ENCODE data around the gene ABCC8.
A peak's percentile ranks its signal among the peaks of the same experiment; 100 is the strongest.

Gene ABCC8

GRCh38 chr11:17478070-17478469 is 1.4 kb upstream of the ABCC8 start:
- Histone ChIP-seq H3K4me1 (ENCODE audit: control insufficient read depth, insufficient read depth, low read length) (no peaks in the 10 kb centered on the region), H3K36me3 (ENCODE audit: control insufficient read depth, insufficient read depth, low read length) (no peaks in the 10 kb centered on the region), H3K9ac (ENCODE audit: low read length) (no peak overlapping the region), H3K27me3 (ENCODE audit: control insufficient read depth, insufficient read depth, low read length) (peaks cover 15% of the 10 kb centered on the region), H3K4me3 (ENCODE audit: low read length) (no peak overlapping the region), H3K27ac (ENCODE audit: low read depth, low read length) (no peak overlapping the region)

DNA sequence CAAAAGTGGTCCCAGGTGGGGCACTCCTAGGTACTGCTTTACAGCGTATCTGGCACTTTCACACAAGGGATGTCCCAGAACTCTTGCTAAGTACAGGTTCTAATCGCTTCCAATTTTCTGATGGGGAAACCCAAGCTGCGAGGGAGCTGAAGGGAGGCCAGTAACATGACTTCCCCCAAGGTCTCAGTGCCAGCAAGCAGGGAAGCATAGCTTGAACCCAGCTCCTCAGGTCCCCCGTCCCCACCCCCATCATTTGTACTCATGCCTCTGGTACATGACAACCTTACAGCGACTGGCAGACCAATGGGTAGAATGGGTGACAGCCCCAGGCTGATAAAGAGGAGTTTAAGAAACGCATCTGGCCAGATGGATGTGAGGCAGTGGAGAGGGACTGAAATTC is 716 bp upstream of the ABCC8 start:
- peaks cover 15% of the 10 kb centered on the region for H3K27me3 ChIP-seq (ENCODE audit: control insufficient read depth, insufficient read depth, low read length)
- no peaks in the 10 kb centered on the region for H3K36me3 ChIP-seq (ENCODE audit: control insufficient read depth, insufficient read depth, low read length)
- H3K4me1 ChIP-seq (ENCODE audit: control insufficient read depth, insufficient read depth, low read length) = no peaks in the 10 kb centered on the region
- H3K4me3 ChIP-seq (ENCODE audit: low read length) = no peak overlapping the region
- H3K27ac ChIP-seq (ENCODE audit: low read depth, low read length) = no peak overlapping the region
- no peak overlapping the region for H3K9ac ChIP-seq (ENCODE audit: low read length)

DNA sequence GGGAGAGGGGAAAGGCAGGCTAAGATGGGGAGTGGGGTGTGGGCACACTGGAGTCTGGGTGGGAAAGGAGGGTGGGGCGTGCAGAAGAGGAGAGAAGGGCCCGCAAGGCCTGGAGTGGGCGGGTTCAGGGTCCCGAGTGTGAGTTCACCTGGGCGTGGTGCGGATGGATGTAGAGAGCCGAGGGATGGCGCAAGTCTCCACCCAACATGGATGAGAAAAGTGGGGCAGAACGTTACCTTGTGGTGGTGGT is 364 bp upstream of the ABCC8 start:
- Histone ChIP-seq H3K9ac (ENCODE audit: low read length) (no peak overlapping the region), H3K36me3 (ENCODE audit: control insufficient read depth, insufficient read depth, low read length) (no peaks in the 10 kb centered on the region), H3K4me1 (ENCODE audit: control insufficient read depth, insufficient read depth, low read length) (no peaks in the 10 kb centered on the region), H3K27ac (ENCODE audit: low read depth, low read length) (no peak overlapping the region), H3K27me3 (ENCODE audit: control insufficient read depth, insufficient read depth, low read length) (peaks cover 15% of the 10 kb centered on the region), H3K4me3 (ENCODE audit: low read length) (no peak overlapping the region)

GRCh38 chr11:17475666-17476316 is 854 bp downstream of the ABCC8 start:
- peak overlapping the region; percentile 22 for H3K4me3 ChIP-seq (ENCODE audit: low read length)
- H3K27ac ChIP-seq (ENCODE audit: low read depth, low read length) = no peak overlapping the region
- no peaks in the 10 kb centered on the region for H3K4me1 ChIP-seq (ENCODE audit: control insufficient read depth, insufficient read depth, low read length)
- H3K27me3 ChIP-seq (ENCODE audit: control insufficient read depth, insufficient read depth, low read length) = peaks cover 15% of the 10 kb centered on the region
- H3K9ac ChIP-seq (ENCODE audit: low read length) = no peak overlapping the region
- no peaks in the 10 kb centered on the region for H3K36me3 ChIP-seq (ENCODE audit: control insufficient read depth, insufficient read depth, low read length)

DNA sequence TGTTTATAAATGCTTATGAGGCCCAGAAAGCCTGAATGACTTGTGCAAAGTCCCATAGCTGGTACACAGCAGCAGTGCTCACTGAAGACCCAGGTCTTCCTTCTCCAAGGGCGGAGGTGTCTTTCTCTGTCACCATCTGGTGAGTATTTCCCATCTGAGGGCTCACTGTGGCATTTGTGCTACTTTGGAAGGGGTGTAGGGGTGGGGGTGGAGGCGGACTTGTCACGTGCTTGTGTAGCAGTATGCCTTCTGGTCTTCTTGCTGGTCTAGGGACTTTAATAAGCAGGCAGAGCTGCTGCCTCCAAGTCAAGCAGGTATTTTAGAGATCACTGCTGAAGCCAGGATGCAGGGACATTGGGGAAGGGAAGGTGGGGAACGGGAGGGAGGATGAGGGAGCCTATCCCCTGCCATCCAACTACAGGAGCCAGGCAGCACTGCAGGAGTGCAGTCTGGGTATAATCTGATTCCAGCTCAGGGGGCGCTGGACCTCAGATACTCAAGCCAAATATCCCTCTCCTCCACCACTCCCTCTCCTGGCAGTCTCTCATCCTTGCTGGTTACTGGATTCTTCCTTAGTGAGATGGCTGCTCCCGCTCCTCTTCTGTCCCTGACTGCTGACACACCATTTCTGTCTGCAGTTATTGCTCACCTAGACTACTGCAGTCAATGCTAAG is 3.4 kb downstream of the ABCC8 start:
- Histone ChIP-seq H3K4me1 (ENCODE audit: control insufficient read depth, insufficient read depth, low read length) (no peaks in the 10 kb centered on the region), H3K27me3 (ENCODE audit: control insufficient read depth, insufficient read depth, low read length) (peaks cover 9% of the 10 kb centered on the region), H3K4me3 (ENCODE audit: low read length) (no peak overlapping the region), H3K9ac (ENCODE audit: low read length) (no peak overlapping the region), H3K36me3 (ENCODE audit: control insufficient read depth, insufficient read depth, low read length) (no peaks in the 10 kb centered on the region), H3K27ac (ENCODE audit: low read depth, low read length) (no peak overlapping the region)

DNA sequence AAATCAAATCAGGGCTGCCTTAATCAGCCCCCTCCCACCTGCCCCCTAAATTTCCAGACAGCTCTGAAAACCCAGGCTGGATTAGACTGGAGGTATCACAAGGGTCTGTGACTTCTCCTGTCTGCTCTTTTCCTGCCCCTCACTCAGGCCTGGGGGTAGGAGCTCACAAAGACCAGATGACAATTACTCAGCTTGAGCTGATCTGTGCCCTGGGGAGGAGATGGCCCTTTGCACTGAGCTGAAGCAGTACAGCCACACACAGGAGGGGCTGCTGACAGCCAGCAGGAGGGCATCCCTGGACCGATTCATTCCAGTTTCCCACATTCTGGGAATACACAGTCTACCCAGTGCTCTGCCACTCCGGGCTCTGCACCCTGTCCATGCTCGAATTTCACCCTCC is 4.2 kb downstream of the ABCC8 start:
- H3K27me3 ChIP-seq (ENCODE audit: control insufficient read depth, insufficient read depth, low read length) = peaks cover 7% of the 10 kb centered on the region

GRCh38 chr11:17471501-17471900 is 5.1 kb downstream of the ABCC8 start:
- no peaks in the 10 kb centered on the region for H3K36me3 ChIP-seq (ENCODE audit: control insufficient read depth, insufficient read depth, low read length)
- H3K9ac ChIP-seq (ENCODE audit: low read length) = no peak overlapping the region
- H3K4me3 ChIP-seq (ENCODE audit: low read length) = no peak overlapping the region
- H3K27me3 ChIP-seq (ENCODE audit: control insufficient read depth, insufficient read depth, low read length) = peaks cover 5% of the 10 kb centered on the region
- H3K27ac ChIP-seq (ENCODE audit: low read depth, low read length) = no peak overlapping the region
- H3K4me1 ChIP-seq (ENCODE audit: control insufficient read depth, insufficient read depth, low read length) = no peaks in the 10 kb centered on the region

More for the DNA sequence above, 4.2 kb downstream of the ABCC8 start:
- Histone ChIP-seq H3K27ac (ENCODE audit: low read depth, low read length) (no peak overlapping the region), H3K4me3 (ENCODE audit: low read length) (no peak overlapping the region), H3K36me3 (ENCODE audit: control insufficient read depth, insufficient read depth, low read length) (no peaks in the 10 kb centered on the region), H3K4me1 (ENCODE audit: control insufficient read depth, insufficient read depth, low read length) (no peaks in the 10 kb centered on the region), H3K9ac (ENCODE audit: low read length) (no peak overlapping the region)

DNA sequence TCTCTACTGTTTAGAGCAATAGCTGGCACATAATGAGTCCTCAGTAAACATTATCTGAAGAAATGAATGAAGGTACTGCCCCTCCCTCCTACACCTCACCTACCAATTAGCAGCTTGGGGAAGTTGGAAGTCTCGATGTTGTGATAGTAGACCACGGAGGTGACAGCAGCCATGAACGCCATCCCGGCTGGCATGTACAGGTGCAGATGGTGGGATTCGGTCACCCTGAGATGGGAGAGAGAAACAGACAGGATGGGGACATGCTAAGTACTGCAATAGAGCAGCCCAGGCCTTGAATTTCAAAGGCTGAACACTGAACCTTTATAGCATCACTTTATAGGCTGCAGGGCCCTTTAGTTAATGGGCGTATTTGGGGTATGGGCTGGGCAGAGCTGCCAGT is 6.6 kb downstream of the ABCC8 start:
- Histone ChIP-seq H3K4me1 (ENCODE audit: control insufficient read depth, insufficient read depth, low read length) (no peaks in the 10 kb centered on the region), H3K27me3 (ENCODE audit: control insufficient read depth, insufficient read depth, low read length) (peaks cover 4% of the 10 kb centered on the region), H3K36me3 (ENCODE audit: control insufficient read depth, insufficient read depth, low read length) (no peaks in the 10 kb centered on the region), H3K9ac (ENCODE audit: low read length) (no peak overlapping the region), H3K4me3 (ENCODE audit: low read length) (no peak overlapping the region), H3K27ac (ENCODE audit: low read depth, low read length) (no peak overlapping the region)

GRCh38 chr11:17468122-17468521 is 8.5 kb downstream of the ABCC8 start:
- Histone ChIP-seq H3K36me3 (ENCODE audit: control insufficient read depth, insufficient read depth, low read length) (no peaks in the 10 kb centered on the region), H3K4me3 (ENCODE audit: low read length) (no peak overlapping the region), H3K4me1 (ENCODE audit: control insufficient read depth, insufficient read depth, low read length) (no peaks in the 10 kb centered on the region), H3K9ac (ENCODE audit: low read length) (no peak overlapping the region), H3K27ac (ENCODE audit: low read depth, low read length) (no peak overlapping the region), H3K27me3 (ENCODE audit: control insufficient read depth, insufficient read depth, low read length) (no peaks in the 10 kb centered on the region)

DNA sequence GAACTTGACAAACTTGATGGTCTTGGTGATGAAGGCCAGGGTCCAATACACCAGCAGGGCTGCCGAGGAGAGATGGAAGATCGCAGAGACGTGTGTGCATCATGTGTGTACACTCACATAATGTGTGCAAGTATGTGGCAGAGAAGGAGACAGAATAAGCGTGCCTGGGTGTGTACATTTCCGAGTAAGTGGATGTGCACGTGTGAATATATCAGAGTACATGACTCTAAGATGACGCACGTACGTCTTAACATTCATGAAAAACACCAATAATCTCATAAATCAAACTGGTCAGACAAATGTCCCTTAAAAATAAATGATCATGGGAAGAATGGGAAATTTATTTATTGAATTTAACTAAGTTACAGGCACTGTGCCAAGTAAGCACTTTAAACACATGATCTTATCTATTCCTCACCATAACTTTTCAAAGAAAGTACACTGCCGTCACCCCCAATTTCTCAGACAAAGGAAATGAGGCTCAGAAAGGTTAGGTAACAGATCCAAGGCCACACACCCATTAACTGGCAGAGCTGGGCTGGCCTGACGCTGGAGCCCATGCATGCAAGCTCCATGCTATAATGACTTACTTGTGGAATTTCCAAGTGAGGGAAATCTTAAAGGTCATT is 13.0 kb downstream of the ABCC8 start:
- Histone ChIP-seq H3K9ac (ENCODE audit: low read length) (no peak overlapping the region), H3K36me3 (ENCODE audit: control insufficient read depth, insufficient read depth, low read length) (no peaks in the 10 kb centered on the region)

DNA sequence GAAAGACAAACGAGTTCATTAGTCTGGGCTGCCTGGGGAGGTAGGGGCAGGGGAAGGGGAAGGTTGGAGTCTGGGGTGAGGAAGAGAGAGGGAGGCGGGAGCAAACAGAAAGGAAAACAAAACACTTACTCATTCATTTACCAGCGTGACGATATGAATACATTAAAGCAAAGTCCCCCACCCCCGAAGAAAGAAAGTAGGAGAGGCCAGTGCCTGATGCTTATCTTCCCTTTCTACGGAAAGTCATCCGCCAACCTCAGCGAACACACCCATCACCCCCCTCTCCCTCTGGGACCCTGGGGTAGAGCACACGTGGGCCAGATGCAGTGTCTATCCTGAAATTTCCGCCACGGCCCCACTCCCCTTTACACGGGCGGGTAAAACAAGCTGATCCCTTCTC is 13.7 kb downstream of the ABCC8 start:
- Histone ChIP-seq H3K27ac (ENCODE audit: low read depth, low read length) (no peak overlapping the region), H3K36me3 (ENCODE audit: control insufficient read depth, insufficient read depth, low read length) (no peaks in the 10 kb centered on the region), H3K27me3 (ENCODE audit: control insufficient read depth, insufficient read depth, low read length) (no peaks in the 10 kb centered on the region), H3K9ac (ENCODE audit: low read length) (no peak overlapping the region), H3K4me3 (ENCODE audit: low read length) (no peak overlapping the region), H3K4me1 (ENCODE audit: control insufficient read depth, insufficient read depth, low read length) (no peaks in the 10 kb centered on the region)

More for the DNA sequence above, 13.0 kb downstream of the ABCC8 start:
- no peak overlapping the region for H3K4me3 ChIP-seq (ENCODE audit: low read length)
- H3K27ac ChIP-seq (ENCODE audit: low read depth, low read length) = no peak overlapping the region
- no peaks in the 10 kb centered on the region for H3K27me3 ChIP-seq (ENCODE audit: control insufficient read depth, insufficient read depth, low read length)
- H3K4me1 ChIP-seq (ENCODE audit: control insufficient read depth, insufficient read depth, low read length) = no peaks in the 10 kb centered on the region

DNA sequence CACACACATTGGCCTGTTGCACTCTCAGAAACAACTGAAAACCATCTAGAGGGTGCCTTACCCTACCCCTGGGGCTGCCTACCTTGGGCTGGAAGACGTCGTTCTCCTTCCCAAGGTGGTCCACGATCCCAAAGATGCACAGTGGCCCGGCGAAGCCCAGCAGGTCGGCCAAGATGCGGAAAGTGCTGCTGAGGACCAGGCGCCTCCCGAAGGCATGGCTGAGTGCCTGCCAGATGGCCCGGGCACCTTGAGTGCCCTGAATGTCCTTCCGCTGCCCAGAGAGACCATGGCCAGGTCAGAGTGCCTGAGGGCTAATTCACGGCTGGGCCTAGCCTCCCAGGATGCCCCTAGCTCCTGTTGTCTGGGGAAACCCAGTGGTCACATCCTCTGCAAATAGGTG is 16.2 kb downstream of the ABCC8 start:
- Histone ChIP-seq H3K4me3 (ENCODE audit: low read length) (no peak overlapping the region), H3K27me3 (ENCODE audit: control insufficient read depth, insufficient read depth, low read length) (no peaks in the 10 kb centered on the region), H3K27ac (ENCODE audit: low read depth, low read length) (no peak overlapping the region), H3K4me1 (ENCODE audit: control insufficient read depth, insufficient read depth, low read length) (no peaks in the 10 kb centered on the region), H3K9ac (ENCODE audit: low read length) (no peak overlapping the region), H3K36me3 (ENCODE audit: control insufficient read depth, insufficient read depth, low read length) (no peaks in the 10 kb centered on the region)
